GM11168 (cell line): ENCODE data around the gene KRTAP2-3.
"Not testable (repeated sequence)": the region's sequence is repeated elsewhere in the genome, so short reads cannot be mapped to it uniquely, and the experiment has no call there.

Source experiments
- in situ Hi-C: fragments of 300-500 bp; cut with MboI; formaldehyde crosslinking; loops from one replicate; pipeline ENCODE4 v1.12.0; 2022; ENCODE audit warnings: low sequenced_read_pairs; ENCODE audit not compliant: unreplicated experiment

KRTAP2-3 gene

GRCh38 chr17:41060052-41060604, at the start of gene KRTAP2-3:
KRTAP2-3 (minus strand) TSS chr17:41060114; CDS start chr17:41060050, 64 bp downstream.
- in situ Hi-C loops = no loop called here

- in situ Hi-C loops = not testable (repeated sequence)
Measured at GRCh38 chr17:41108728-41109386, 48.9 kb upstream of the KRTAP2-3 start.

DNA sequence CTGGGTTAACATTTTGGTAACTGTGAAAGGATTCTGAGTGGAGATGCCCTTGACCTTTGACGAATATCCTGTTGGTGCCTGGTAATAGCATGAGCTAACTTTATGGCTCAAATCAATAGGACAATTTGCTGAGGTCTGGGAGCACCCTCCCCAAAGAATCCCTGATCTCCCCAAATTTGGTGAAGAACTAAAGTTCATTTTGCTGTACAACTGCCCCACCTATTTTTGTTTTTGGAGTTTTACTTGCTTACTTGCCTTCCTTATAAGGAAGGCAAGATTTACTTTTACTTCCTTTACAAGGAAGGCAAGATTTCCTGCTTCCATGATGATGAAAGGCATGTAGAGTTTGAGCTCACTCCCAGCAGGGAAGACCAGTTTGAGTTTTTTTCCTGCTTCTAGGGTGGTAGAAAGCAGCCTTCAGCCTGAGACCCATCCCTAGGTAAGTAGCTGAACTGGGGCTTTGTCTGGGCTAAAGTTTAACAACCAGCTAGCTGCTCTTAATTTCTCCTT, 48.1 kb upstream of the KRTAP2-3 start:
- in situ Hi-C loops = no loop called here

- in situ Hi-C loops = not testable (repeated sequence)
Measured at GRCh38 chr17:41105347-41105746, 45.4 kb upstream of the KRTAP2-3 start, which contains the start of gene KRTAP4-9. KRTAP4-9 (plus strand) TSS chr17:41105389; CDS start chr17:41105389, 0 bp downstream.

GRCh38 chr17:41104386-41105038, 44.6 kb upstream of the KRTAP2-3 start:
- in situ Hi-C loops = not testable (repeated sequence)

DNA sequence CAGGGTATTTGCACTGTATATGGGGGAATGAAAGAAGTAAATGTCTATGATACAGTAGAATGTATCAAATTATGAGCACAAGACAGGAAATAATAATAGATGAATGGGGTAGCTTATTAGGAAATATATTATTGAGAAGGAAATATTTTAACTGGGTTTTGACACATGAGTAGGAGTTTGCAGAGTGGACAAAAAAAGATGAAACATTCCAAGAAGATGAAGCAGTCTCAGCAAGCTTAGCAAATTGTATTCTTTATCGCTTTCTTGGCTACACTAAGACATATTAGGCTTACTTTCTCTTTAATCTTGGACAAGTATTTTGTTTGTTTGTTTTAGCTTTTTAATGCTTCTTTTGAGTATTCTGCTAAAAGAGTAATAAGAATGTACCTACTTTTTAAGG, 44.0 kb upstream of the KRTAP2-3 start:
- in situ Hi-C loops = no loop called here

DNA sequence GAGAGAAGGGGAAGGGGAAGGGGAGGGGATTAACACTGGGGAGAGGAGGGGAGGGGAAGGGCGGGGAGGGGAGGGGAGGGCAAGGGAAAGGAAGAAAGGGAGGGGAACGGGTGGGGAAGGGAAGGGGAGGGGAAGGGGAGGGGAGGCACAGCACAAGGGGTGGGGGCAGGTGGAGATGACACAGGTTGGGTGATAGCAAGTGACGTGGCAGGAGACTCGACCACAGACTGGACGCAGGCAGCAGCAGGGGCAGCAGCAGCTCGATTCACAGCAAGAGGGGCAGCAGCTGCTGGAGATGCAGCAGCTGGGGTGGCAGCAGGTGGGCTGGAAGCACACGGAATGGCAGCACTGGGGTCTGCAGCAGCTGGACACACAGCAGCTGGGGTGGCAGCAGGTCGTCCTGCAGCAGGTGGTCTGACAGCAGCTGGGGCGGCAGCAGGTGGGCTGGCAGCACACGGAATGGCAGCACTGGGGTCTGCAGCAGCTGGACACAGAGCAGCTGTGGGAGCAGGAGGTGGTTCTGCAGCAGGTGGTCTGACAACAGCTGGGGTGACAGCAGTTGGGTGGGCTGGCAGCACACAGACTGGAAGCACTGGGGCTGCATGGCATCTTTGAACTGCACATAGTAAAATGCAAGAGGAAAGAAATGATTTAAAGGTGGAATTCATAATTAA, 41.8 kb upstream of the KRTAP2-3 start, which contains the start of gene KRTAP4-16:
Gene KRTAP4-16, minus strand, starts transcription at position 624 of the 674 bp plus-strand sequence. Its CDS starts 0 bp downstream, at position 624.
- in situ Hi-C loops = no loop called here

- in situ Hi-C loops = not testable (repeated sequence)
Measured at GRCh38 chr17:41099682-41100480, 40.0 kb upstream of the KRTAP2-3 start.

- in situ Hi-C loops = no loop called here
Measured at GRCh38 chr17:41098481-41098880, 38.6 kb upstream of the KRTAP2-3 start.

- in situ Hi-C loops = no loop called here
Measured at GRCh38 chr17:41098042-41098441, 38.1 kb upstream of the KRTAP2-3 start, which contains the start of gene KRTAP4-8. KRTAP4-8 (minus strand) TSS chr17:41098142; CDS start chr17:41098084, 58 bp downstream.

GRCh38 chr17:41096055-41096454, 36.1 kb upstream of the KRTAP2-3 start:
- in situ Hi-C loops = no loop called here

- in situ Hi-C loops = not testable (repeated sequence)
Measured at GRCh38 chr17:41088760-41089352, 28.9 kb upstream of the KRTAP2-3 start.

DNA sequence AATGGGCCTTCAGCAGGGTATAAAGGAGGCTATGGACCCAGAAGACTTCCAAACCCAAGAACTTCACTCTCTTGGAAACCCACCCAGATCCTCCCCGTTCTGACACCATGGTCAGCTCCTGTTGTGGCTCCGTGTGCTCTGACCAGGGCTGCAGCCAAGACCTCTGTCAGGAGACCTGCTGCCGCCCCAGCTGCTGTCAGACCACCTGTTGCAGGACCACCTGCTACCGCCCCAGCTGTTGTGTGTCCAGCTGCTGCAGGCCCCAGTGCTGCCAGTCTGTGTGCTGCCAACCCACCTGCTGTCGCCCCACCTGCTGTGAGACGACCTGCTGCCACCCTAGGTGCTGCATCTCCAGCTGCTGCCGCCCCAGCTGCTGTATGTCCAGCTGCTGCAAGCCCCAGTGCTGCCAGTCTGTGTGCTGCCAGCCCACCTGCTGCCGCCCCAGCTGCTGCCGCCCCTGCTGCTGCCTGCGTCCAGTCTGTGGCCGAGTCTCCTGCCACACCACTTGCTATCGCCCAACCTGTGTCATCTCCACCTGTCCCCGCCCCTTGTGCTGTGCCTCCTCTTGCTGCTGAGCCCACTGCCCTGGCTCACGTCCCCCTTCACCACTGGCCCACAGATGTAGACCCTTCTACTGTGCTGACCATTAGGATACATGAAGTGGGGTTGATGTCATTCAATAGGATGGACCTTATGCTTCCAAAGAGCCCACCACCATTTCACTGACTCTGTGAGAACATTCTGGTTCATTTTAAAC, 24.4 kb upstream of the KRTAP2-3 start, which contains the start of gene KRTAP4-7:
Gene KRTAP4-7, plus strand, starts transcription at position 51 of the 757 bp plus-strand sequence. Its CDS starts 57 bp downstream, at position 108.
- in situ Hi-C loops = not testable (repeated sequence)

- in situ Hi-C loops = not testable (repeated sequence)
Measured at GRCh38 chr17:41083427-41083826, 23.5 kb upstream of the KRTAP2-3 start.

DNA sequence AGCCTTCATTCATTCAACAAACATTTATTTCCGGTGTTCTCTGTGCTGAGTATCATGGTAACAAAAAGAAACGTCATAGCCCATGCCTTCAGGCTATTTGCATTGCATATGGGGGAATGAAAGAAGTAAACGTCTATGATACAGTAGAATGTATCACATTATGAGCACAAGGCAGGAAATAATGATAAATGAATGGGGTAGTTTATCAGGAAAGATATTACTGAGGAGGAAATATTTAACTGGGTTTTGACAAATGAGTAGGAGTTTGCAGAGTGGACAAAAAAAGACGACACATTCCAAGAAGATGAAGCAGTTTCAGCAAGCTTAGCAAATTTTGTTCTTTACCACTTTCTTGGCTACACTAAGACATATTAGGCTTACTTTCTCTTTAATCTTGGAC, 22.7 kb upstream of the KRTAP2-3 start:
- in situ Hi-C loops = no loop called here

GRCh38 chr17:41076788-41077187, 16.9 kb upstream of the KRTAP2-3 start:
- in situ Hi-C loops = no loop called here

- in situ Hi-C loops = no loop called here
Measured at GRCh38 chr17:41073676-41074075, 13.8 kb upstream of the KRTAP2-3 start.

DNA sequence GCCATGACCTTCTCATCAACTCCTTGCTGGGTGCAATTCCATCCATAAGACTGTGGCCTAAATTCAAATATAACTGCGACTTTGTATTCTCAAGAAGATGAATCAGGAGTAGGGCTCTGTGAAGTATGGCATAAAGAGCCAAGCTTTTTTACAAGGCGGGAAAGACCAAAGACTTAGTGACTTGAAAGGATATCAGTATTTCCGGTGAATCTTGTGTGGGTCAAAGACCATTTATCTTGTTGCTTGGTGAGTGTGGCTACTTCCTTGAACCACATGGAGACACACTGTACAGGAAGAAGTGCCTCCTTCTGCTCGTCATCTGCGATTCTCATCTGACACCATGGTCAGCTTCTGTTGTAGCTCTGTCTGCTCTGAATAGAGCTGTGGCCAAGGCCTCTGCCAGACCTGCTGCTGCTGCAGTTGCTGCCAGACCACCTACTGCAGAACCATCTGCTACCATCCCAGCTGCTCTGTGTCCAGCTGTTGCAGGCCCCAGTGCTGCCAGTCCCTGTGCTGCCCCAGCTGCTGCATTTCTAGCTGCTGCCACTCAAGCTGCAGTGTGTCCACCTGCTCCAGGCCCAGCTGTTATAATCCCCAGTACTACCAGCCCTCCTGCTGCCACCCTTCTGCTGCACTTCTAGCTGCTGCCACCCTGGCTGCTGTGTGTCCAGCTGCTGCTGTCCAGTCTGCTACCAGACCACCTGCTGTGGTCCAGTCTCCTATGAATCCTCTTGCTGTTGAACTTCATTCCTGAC, 11.9 kb upstream of the KRTAP2-3 start:
- in situ Hi-C loops = no loop called here
